H1 (cell line): ENCODE measurements around the gene ZNF576. TPM values are rescaled to one million over a fixed set of nuclear protein-coding genes. Genes with fewer than 3 reads are reported as not detected.

Experiments
- CTCF ChIA-PET: fragments of 300-600 bp; sonication (Branson Sonifier 250); formaldehyde crosslinking; loops from one replicate; lab custom pipeline; 2021; ENCODE audit not compliant: partially characterized antibody; lab: Charles Lee
- POLR2A ChIA-PET: fragments of 300-600 bp; sonication (Branson Sonifier 250); formaldehyde crosslinking; loops from one replicate; lab custom pipeline; 2021; ENCODE audit warnings: inconsistent platforms; ENCODE audit not compliant: partially characterized antibody; lab: Charles Lee
- DNase-seq, 2 experiments: peaks; one replicate each; pipeline versions ENCODE4 v3.0.0 to v3.0.0-alpha.2; 2010 to 2022; ENCODE audit warnings: low spot score in 2 of 2, low read depth in 1 of 2, mixed read lengths in 1 of 2
- FAIRE-seq: peaks from 2 replicates; lab custom pipeline; 2011; peaks lifted over from hg19 to GRCh38; lab: Jason Lieb, UNC
- H2AFZ ChIP-seq: 2 replicates; pipeline ENCODE4 v1.8.1; 2012; ENCODE audit warnings: low read length, inconsistent platforms
- H2AK5ac ChIP-seq: 2 replicates; pipeline ENCODE4 v1.6.1; 2013; ENCODE audit warnings: low read depth, low read length
- H2BK120ac ChIP-seq: replicated peaks from 2 replicates; pipeline ENCODE3; 2013; ENCODE audit warnings: low read depth, low read length, inconsistent platforms
- H2BK12ac ChIP-seq: 2 replicates; pipeline ENCODE4 v1.6.1; 2013; ENCODE audit warnings: low read depth, low read length
- H2BK15ac ChIP-seq: 2 replicates; pipeline ENCODE4 v1.6.1; 2013; ENCODE audit warnings: low read length
- H2BK20ac ChIP-seq: 2 replicates; pipeline ENCODE4 v1.6.1; 2013; ENCODE audit warnings: low read length
- H2BK5ac ChIP-seq: 2 replicates; pipeline ENCODE4 v1.6.1; 2013; ENCODE audit warnings: low read depth, low read length
- H3K14ac ChIP-seq: 2 replicates; pipeline ENCODE4 v1.6.1; 2013; ENCODE audit warnings: inconsistent platforms; ENCODE audit not compliant: insufficient read length
- H3K18ac ChIP-seq: 2 replicates; pipeline ENCODE4 v1.6.1; 2013; ENCODE audit warnings: low read length; ENCODE audit errors: extremely low read depth
- H3K23ac ChIP-seq: 2 replicates; pipeline ENCODE4 v1.6.1; 2013; ENCODE audit warnings: inconsistent platforms; ENCODE audit not compliant: insufficient read length
- H3K23me2 ChIP-seq: 2 replicates; pipeline ENCODE4 v1.6.1; 2013; ENCODE audit warnings: low read depth, low read length
- H3K27ac ChIP-seq: 2 replicates; pipeline ENCODE4 v1.6.1; 2011; ENCODE audit warnings: low read depth, low read length, inconsistent platforms
- H3K27me3 ChIP-seq, 4 experiments: replicated peaks in 1 of 4; 1 replicate in 1 of 4; 2 replicates in 3 of 4; pipeline versions ENCODE4 v1.6.1 to v1.8.1; 2011 to 2013; ENCODE audit warnings: low read length in 3 of 4, mild to moderate bottlenecking in 3 of 4, inconsistent platforms in 2 of 4, mixed read lengths in 2 of 4, moderate library complexity in 1 of 4; ENCODE audit not compliant: control insufficient read depth in 3 of 4, insufficient read depth in 3 of 4; ENCODE audit errors: extremely low read depth in 1 of 4
- H3K36me3 ChIP-seq, 4 experiments: 2 replicates each; pipeline versions ENCODE4 v1.6.1 to v1.8.1; 2011 to 2013; ENCODE audit warnings: mild to moderate bottlenecking in 4 of 4, low read length in 3 of 4, moderate library complexity in 2 of 4, control low read depth in 1 of 4, inconsistent platforms in 1 of 4; ENCODE audit not compliant: insufficient read depth in 4 of 4, control insufficient read depth in 2 of 4
- H3K4ac ChIP-seq: replicated peaks from 2 replicates; pipeline ENCODE3; 2013; ENCODE audit warnings: low read length, low read depth, mixed read lengths, inconsistent platforms; ENCODE audit not compliant: insufficient read length
- H3K4me1 ChIP-seq, 4 experiments: replicated peaks in 1 of 4; 1 replicate in 1 of 4; 2 replicates in 3 of 4; pipeline versions ENCODE4 v1.6.1 to v1.8.1; 2011 to 2013; ENCODE audit warnings: low read length in 3 of 4, inconsistent platforms in 2 of 4, mixed read lengths in 1 of 4; ENCODE audit not compliant: insufficient read depth in 4 of 4, control insufficient read depth in 3 of 4
- H3K4me2 ChIP-seq, 2 experiments: 2 replicates each; pipeline versions ENCODE4 v1.6.1 to v1.8.1; 2011 to 2013; ENCODE audit warnings: low read depth in 2 of 2, low read length in 2 of 2, control low read depth in 1 of 2, inconsistent platforms in 1 of 2, mild to moderate bottlenecking in 1 of 2; ENCODE audit not compliant: insufficient read depth in 1 of 2
- H3K4me3 ChIP-seq, 4 experiments: fragments of 200-600, 300-600 bp in 1 of 4; sonication (generic), shearing (Covaris generic), sonication (Bioruptor Twin) in 1 of 4; 2 replicates each; pipeline versions ENCODE4 v1.5.1 to v1.8.1; 2011 to 2016; ENCODE audit warnings: low read length in 4 of 4, low read depth in 3 of 4, control low read depth in 2 of 4, inconsistent platforms in 2 of 4, mild to moderate bottlenecking in 2 of 4, mixed read lengths in 1 of 4, moderate library complexity in 1 of 4; ENCODE audit not compliant: insufficient read depth in 2 of 4; ENCODE audit errors: extremely low read depth in 1 of 4
- H3K56ac ChIP-seq: replicated peaks from 2 replicates; pipeline ENCODE3; 2013; ENCODE audit warnings: low read depth, mild to moderate bottlenecking, mixed read lengths, low read length, inconsistent platforms; ENCODE audit not compliant: insufficient read length
- H3K79me1 ChIP-seq: 2 replicates; pipeline ENCODE4 v1.6.1; 2013; ENCODE audit warnings: low read depth, low read length, control low read depth
- H3K79me2 ChIP-seq, 2 experiments: 2 replicates each; pipeline versions ENCODE4 v1.6.1 to v1.8.1; 2012 to 2013; ENCODE audit warnings: low read length in 2 of 2, mild to moderate bottlenecking in 2 of 2, inconsistent platforms in 1 of 2; ENCODE audit not compliant: insufficient read depth in 2 of 2, control insufficient read depth in 1 of 2
- H3K9ac ChIP-seq, 4 experiments: replicated peaks in 1 of 4; 1 replicate in 1 of 4; 2 replicates in 3 of 4; pipeline versions ENCODE4 v1.6.1 to v1.8.1; 2011 to 2013; ENCODE audit warnings: low read depth in 3 of 4, low read length in 3 of 4, control low read depth in 2 of 4, mild to moderate bottlenecking in 2 of 4, moderate library complexity in 2 of 4, inconsistent platforms in 1 of 4; ENCODE audit errors: extremely low read depth in 1 of 4
- H3K9me3 ChIP-seq, 2 experiments: 2 replicates each; pipeline versions ENCODE4 v1.6.1 to v1.8.1; 2012 to 2013; ENCODE audit warnings: mild to moderate bottlenecking in 2 of 2, moderate library complexity in 2 of 2, control low read depth in 1 of 2, inconsistent platforms in 1 of 2, low read depth in 1 of 2, low read length in 1 of 2, mixed read lengths in 1 of 2; ENCODE audit not compliant: insufficient read depth in 2 of 2
- H4K20me1 ChIP-seq, 2 experiments: replicated peaks in 1 of 2; 2 replicates each; pipeline versions ENCODE3 to v1.8.1; 2011 to 2013; ENCODE audit warnings: inconsistent platforms in 2 of 2, low read length in 2 of 2, mild to moderate bottlenecking in 1 of 2; ENCODE audit not compliant: insufficient read depth in 2 of 2, control insufficient read depth in 1 of 2
- H4K5ac ChIP-seq: 2 replicates; pipeline ENCODE4 v1.6.1; 2013; ENCODE audit warnings: low read length, low read depth, mixed read lengths, inconsistent platforms; ENCODE audit not compliant: insufficient read length
- H4K8ac ChIP-seq: 2 replicates; pipeline ENCODE4 v1.8.0; 2013; ENCODE audit warnings: mild to moderate bottlenecking, moderate library complexity, low read length, inconsistent platforms; ENCODE audit not compliant: insufficient read depth; ENCODE audit errors: extremely low read depth
- H4K91ac ChIP-seq: replicated peaks from 2 replicates; pipeline ENCODE3; 2013; ENCODE audit warnings: low read length, mixed read lengths, inconsistent platforms; ENCODE audit not compliant: insufficient read length
- BACH1 ChIP-seq: IDR thresholded peaks from 2 replicates; pipeline ENCODE4 v1.6.1; 2012; ENCODE audit warnings: low read length, improper control_type of control experiment
- CEBPB ChIP-seq: IDR thresholded peaks from 2 replicates; pipeline ENCODE4 v1.6.1; 2012; ENCODE audit warnings: low read depth, low read length
- CHD1 ChIP-seq: IDR thresholded peaks from 2 replicates; pipeline ENCODE4 v1.6.1; 2012; ENCODE audit warnings: low read depth, low read length, improper control_type of control experiment
- CTCF ChIP-seq, 3 experiments: IDR thresholded peaks; 1 replicate in 2 of 3; 2 replicates in 1 of 3; pipeline versions ENCODE4 v1.5.1 to v1.6.1; 2011; ENCODE audit warnings: low read length in 3 of 3, mild to moderate bottlenecking in 3 of 3, inconsistent platforms in 2 of 3, low read depth in 1 of 3, moderate library complexity in 1 of 3; ENCODE audit not compliant: insufficient read depth in 1 of 3; ENCODE audit errors: control extremely low read depth in 1 of 3
- E2F6 ChIP-seq: IDR thresholded peaks from 2 replicates; pipeline ENCODE4 v1.6.1; 2012; ENCODE audit warnings: inconsistent platforms
- HDAC2 ChIP-seq, 2 experiments: fragments of 300-600 bp in 1 of 2; sonication (generic) in 1 of 2; IDR thresholded peaks; 2 replicates each; pipeline ENCODE4 v1.6.1; 2011 to 2012; ENCODE audit warnings: low read depth in 2 of 2, low read length in 2 of 2, mild to moderate bottlenecking in 2 of 2, moderate library complexity in 2 of 2, borderline replicate concordance in 1 of 2, inconsistent platforms in 1 of 2
- JUN ChIP-seq: IDR thresholded peaks from 2 replicates; pipeline ENCODE4 v1.6.1; 2011; ENCODE audit warnings: low read depth, mild to moderate bottlenecking, improper control_type of control experiment, low read length
- KDM4A ChIP-seq: IDR thresholded peaks from one replicate; pipeline ENCODE4 v1.7.1; 2012; ENCODE audit warnings: low read depth, mild to moderate bottlenecking, moderate library complexity, low read length, inconsistent platforms; ENCODE audit not compliant: severe bottlenecking
- NANOG ChIP-seq: IDR thresholded peaks from 2 replicates; pipeline ENCODE4 v1.6.1; 2011; ENCODE audit warnings: low read length, low read depth, mild to moderate bottlenecking, inconsistent platforms; ENCODE audit not compliant: insufficient read depth, poor library complexity, severe bottlenecking
- SAP30 ChIP-seq: fragments of 300-600 bp; sonication (generic); IDR thresholded peaks from 2 replicates; pipeline ENCODE4 v1.7.1; 2012; ENCODE audit warnings: low read length, moderate library complexity, mild to moderate bottlenecking, inconsistent platforms; ENCODE audit not compliant: insufficient read depth, insufficient replicate concordance
- WGBS, 2 experiments: shearing (Covaris generic) in 1 of 2; methylation state at CpG; one replicate each; pipeline versions ENCODE4 v1.1.6 to v1.1.7; 2013 to 2015; ENCODE audit warnings: low lambda C conversion rate in 2 of 2, mixed read lengths in 2 of 2, inconsistent platforms in 1 of 2, low coverage in 1 of 2, missing lambda C conversion rate in 1 of 2; ENCODE audit not compliant: insufficient replicate concordance in 2 of 2, insufficient coverage in 1 of 2, insufficient read length in 1 of 2; ENCODE audit errors: extremely low coverage in 1 of 2, missing lambda C conversion rate in 1 of 2; 5-methylcytosine and 5-hydroxymethylcytosine counted together
- polyA plus RNA-seq, 7 experiments: library from polyadenylated mRNA; depleted of rRNA in 3 of 7; stranded (reverse) in 5 of 7; unstranded in 2 of 7; fragments of >200 nt in 5 of 7; fragments of 200-250 nt in 2 of 7; gene quantifications; 1 replicate in 5 of 7; 2 replicates in 1 of 7; 4 replicates in 1 of 7; pipeline versions ENCODE4 v1.2.1 to v1.2.3, GENCODE V29; 2011 to 2013; ENCODE audit warnings: missing spikeins in 2 of 7, mixed read lengths in 2 of 7
- total RNA-seq: library from RNA; stranded (reverse); fragmentation: NEBNext Ultra II Directional; extraction: Animal tissue kit (Norgen Biotek cat#: 25700); gene quantifications from 2 replicates; pipeline ENCODE4 v1.2.1, GENCODE V29; 2021

ZNF576 gene
- total and polyA plus RNA-seq, 2 of the 8 experiments (the other 6 are each of a cell fraction or from before 2014, with no cell fraction given), result 13.6 to 32.4 TPM

- no peak overlapping the region for H2AK5ac ChIP-seq
- H3K27me3 ChIP-seq, result no peaks in the 10 kb centered on the region
- no peaks in the 10 kb centered on the region for H3K9me3 ChIP-seq
- no peak overlapping the region for H3K27ac ChIP-seq
- H3K4me3 ChIP-seq, result no peak overlapping the region
- H3K4me1 ChIP-seq, result 0 out of 7 replicates have a peak, but pooled peaks cover 0 to 2% (median 0%) of the 10 kb centered on the region in 4 experiments
- H2BK15ac ChIP-seq, result no peak overlapping the region
- ChIA-PET CTCF (interaction anchor here (0.7 to 10.7 kb wide), 5 partner anchors 9 to 241 kb away, joined by 3 to 122 read pairs (median 82); partner anchors contain the start of genes IRGQ, ZNF575 and ZNF576), POLR2A (interaction anchor here (1.2 to 1.6 kb wide), 2 partner anchors 19 to 22 kb away, joined by 3 to 4 read pairs; partner anchors contain the start of gene ZNF575)
- H3K14ac ChIP-seq, result no peak overlapping the region
- no peak overlapping the region for H3K56ac ChIP-seq
- no peak overlapping the region for H2BK5ac ChIP-seq
- no peak overlapping the region for H3K18ac ChIP-seq
- H3K79me1 ChIP-seq, result 0 out of 2 replicates have a peak, but pooled peaks cover 3% of the 10 kb centered on the region
- H3K36me3 ChIP-seq, result peaks cover 5 to 28% (median 17%) of the 10 kb centered on the region in 4 experiments; a peak in 6 of 8 replicates
- H3K79me2 ChIP-seq, result no peaks in the 10 kb centered on the region
- H2AFZ ChIP-seq, result no peak overlapping the region
- no peak overlapping the region for H2BK12ac ChIP-seq
- no peak overlapping the region for H4K8ac ChIP-seq
- H3K23ac ChIP-seq, result no peak overlapping the region
- H3K4ac ChIP-seq, result no peak overlapping the region
- 94% methylated on average over 3 of the region's 3 CpGs; no CpG with 5 or more reads in 1 of the 2 experiments for WGBS, 2 experiments
- FAIRE-seq (no peak), DNase-seq (no peak)
- H2BK20ac ChIP-seq, result no peak overlapping the region
- no peak overlapping the region for H4K91ac ChIP-seq
- H2BK120ac ChIP-seq, result no peak overlapping the region
- H4K5ac ChIP-seq, result no peak overlapping the region
- H3K23me2 ChIP-seq, result no peaks in the 10 kb centered on the region
- no peak overlapping the region for H3K4me2 ChIP-seq
- H4K20me1 ChIP-seq, result peaks cover 0 to 4% of the 10 kb centered on the region in 2 experiments
- H3K9ac ChIP-seq, result no peak overlapping the region
- TF ChIP-seq NANOG, result no peak
- no peak for TF ChIP-seq CHD1
- TF ChIP-seq SAP30, result no peak
- no peak for TF ChIP-seq CEBPB
- no peak for TF ChIP-seq HDAC2 (IDR thresholded peaks at IDR 0.05; ENCODE audit: borderline replicate concordance in 1 of 2, low read depth in 2 of 2, low read length in 2 of 2)
- TF ChIP-seq BACH1, result no peak
- TF ChIP-seq CTCF (IDR thresholded peaks at IDR 0.05; ENCODE audit: control extremely low read depth in 1 of 3, insufficient read depth in 1 of 3, low read depth in 1 of 3, low read length in 3 of 3), result no peak
- no peak for TF ChIP-seq KDM4A
- no peak for TF ChIP-seq JUN
- TF ChIP-seq E2F6, result no peak
Observed at GRCh38 chr19:43552198-43552450, 44.3 kb upstream of the ZNF576 start.
